ENCODE measurements around the gene VCL.

The VCL gene

DNA sequence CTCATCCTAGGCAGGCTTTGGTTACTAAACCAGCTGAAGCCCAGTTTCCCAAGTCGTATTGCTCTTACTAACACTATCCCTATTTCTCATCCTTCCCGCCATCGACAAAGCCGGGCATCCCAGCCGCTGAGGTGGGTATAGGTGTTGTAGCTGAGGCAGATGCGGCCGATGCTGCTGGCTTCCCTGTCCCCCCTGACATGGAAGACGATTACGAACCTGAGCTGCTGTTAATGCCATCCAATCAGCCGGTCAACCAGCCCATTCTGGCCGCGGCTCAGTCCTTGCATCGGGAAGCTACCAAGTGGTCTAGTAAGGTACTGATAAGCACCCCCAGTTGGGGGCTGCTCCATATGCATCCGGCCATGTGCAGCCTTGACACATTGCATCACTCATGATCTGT is 113.9 kb downstream of the VCL start:
- WGBS, result 99% methylated on average over 14 of the region's 14 CpGs

GRCh38 chr10:74113546-74113945 is 115.6 kb downstream of the VCL start:
- peaks cover 4% of the 10 kb centered on the region for H3K4me1 ChIP-seq (ENCODE audit: control insufficient read depth, insufficient read depth, low read depth, low read length)
- peaks cover 30% of the 10 kb centered on the region for H3K79me1 ChIP-seq (replicated peaks; ENCODE audit: low read length, poor library complexity, severe bottlenecking)
- H3K4me3 ChIP-seq (ENCODE audit: insufficient read depth in 1 of 2, low read depth in 1 of 2, low read length in 2 of 2), result no peak overlapping the region
- no peak overlapping the region for H3K4me2 ChIP-seq (ENCODE audit: low read length, poor library complexity, severe bottlenecking)
- peak overlapping the region; percentile 64 for H3K9ac ChIP-seq (ENCODE audit: low read length)
- H3K14ac ChIP-seq (ENCODE audit: low read length in 2 of 2), result no peak overlapping the region
- no peak overlapping the region for H3K4ac ChIP-seq (ENCODE audit: low read depth in 1 of 2, low read length in 2 of 2)
- no peak overlapping the region for H4K91ac ChIP-seq (ENCODE audit: low read length)
- no peak overlapping the region for H2BK12ac ChIP-seq (ENCODE audit: low read length in 2 of 2)
- no peak overlapping the region for H2BK120ac ChIP-seq (ENCODE audit: low read depth, low read length)
- H3K27ac ChIP-seq (ENCODE audit: low read length, poor library complexity, severe bottlenecking), result peak overlapping the region; percentile 48
- H2BK5ac ChIP-seq (ENCODE audit: low read depth, low read length, poor library complexity, severe bottlenecking), result no peak overlapping the region
- no peak overlapping the region for H2BK15ac ChIP-seq (ENCODE audit: low read depth, poor library complexity, severe bottlenecking)
- H3K36me3 ChIP-seq (ENCODE audit: control insufficient read depth in 1 of 2, insufficient read depth in 2 of 2, low read depth in 1 of 2, low read length in 2 of 2), result peaks cover 60 to 100% of the 10 kb centered on the region in 2 experiments
- WGBS, result 100% methylated on average over 1 of the region's 1 CpG
- no peak for DNase-seq
- no peak overlapping the region for H2AFZ ChIP-seq (ENCODE audit: low read depth, low read length)
- H3K9me3 ChIP-seq (ENCODE audit: control insufficient read depth, low read length), result no peaks in the 10 kb centered on the region
- H3K23ac ChIP-seq (ENCODE audit: low read length in 2 of 2), result no peak overlapping the region
- H4K8ac ChIP-seq (ENCODE audit: low read length), result no peak overlapping the region
- H2AK5ac ChIP-seq (ENCODE audit: low read length, severe bottlenecking), result no peak overlapping the region
- no peaks in the 10 kb centered on the region for H3K27me3 ChIP-seq (ENCODE audit: control insufficient read depth in 1 of 2, insufficient read depth in 1 of 2, low read length in 2 of 2)
- no peak overlapping the region for H3K18ac ChIP-seq (ENCODE audit: low read depth in 1 of 2, low read length in 2 of 2)

More for the DNA sequence above, 113.9 kb downstream of the VCL start:
- no peak overlapping the region for H3K18ac ChIP-seq (ENCODE audit: low read depth in 1 of 2, low read length in 2 of 2)
- no peak overlapping the region for H2BK12ac ChIP-seq (ENCODE audit: low read length in 2 of 2)
- no peak overlapping the region for H3K27ac ChIP-seq (ENCODE audit: low read length, poor library complexity, severe bottlenecking)
- no peak overlapping the region for H3K23ac ChIP-seq (ENCODE audit: low read length in 2 of 2)
- no peak overlapping the region for H3K4me2 ChIP-seq (ENCODE audit: low read length, poor library complexity, severe bottlenecking)
- peak overlapping the region; percentile 40 for H4K8ac ChIP-seq (ENCODE audit: low read length)
- no peak overlapping the region for H2BK120ac ChIP-seq (ENCODE audit: low read depth, low read length)
- no peak overlapping the region for H4K91ac ChIP-seq (ENCODE audit: low read length)
- H3K79me1 ChIP-seq (replicated peaks; ENCODE audit: low read length, poor library complexity, severe bottlenecking), result peaks cover 33% of the 10 kb centered on the region
- no peak overlapping the region for H2AFZ ChIP-seq (ENCODE audit: low read depth, low read length)
- H3K4me3 ChIP-seq (ENCODE audit: insufficient read depth in 1 of 2, low read depth in 1 of 2, low read length in 2 of 2), result no peak overlapping the region
- H3K14ac ChIP-seq (ENCODE audit: low read length in 2 of 2), result no peak overlapping the region
- no peak overlapping the region for H3K4ac ChIP-seq (ENCODE audit: low read depth in 1 of 2, low read length in 2 of 2)
- no peak for DNase-seq
- H3K27me3 ChIP-seq (ENCODE audit: control insufficient read depth in 1 of 2, insufficient read depth in 1 of 2, low read length in 2 of 2), result no peaks in the 10 kb centered on the region
- H2BK5ac ChIP-seq (ENCODE audit: low read depth, low read length, poor library complexity, severe bottlenecking), result no peak overlapping the region
- no peaks in the 10 kb centered on the region for H3K9me3 ChIP-seq (ENCODE audit: control insufficient read depth, low read length)
- no peak overlapping the region for H2AK5ac ChIP-seq (ENCODE audit: low read length, severe bottlenecking)
- no peak overlapping the region for H3K9ac ChIP-seq (ENCODE audit: low read length)
- peaks cover 55 to 97% of the 10 kb centered on the region in 2 experiments for H3K36me3 ChIP-seq (ENCODE audit: control insufficient read depth in 1 of 2, insufficient read depth in 2 of 2, low read depth in 1 of 2, low read length in 2 of 2)
- peaks cover 4% of the 10 kb centered on the region for H3K4me1 ChIP-seq (ENCODE audit: control insufficient read depth, insufficient read depth, low read depth, low read length)
- no peak overlapping the region for H2BK15ac ChIP-seq (ENCODE audit: low read depth, poor library complexity, severe bottlenecking)

DNA sequence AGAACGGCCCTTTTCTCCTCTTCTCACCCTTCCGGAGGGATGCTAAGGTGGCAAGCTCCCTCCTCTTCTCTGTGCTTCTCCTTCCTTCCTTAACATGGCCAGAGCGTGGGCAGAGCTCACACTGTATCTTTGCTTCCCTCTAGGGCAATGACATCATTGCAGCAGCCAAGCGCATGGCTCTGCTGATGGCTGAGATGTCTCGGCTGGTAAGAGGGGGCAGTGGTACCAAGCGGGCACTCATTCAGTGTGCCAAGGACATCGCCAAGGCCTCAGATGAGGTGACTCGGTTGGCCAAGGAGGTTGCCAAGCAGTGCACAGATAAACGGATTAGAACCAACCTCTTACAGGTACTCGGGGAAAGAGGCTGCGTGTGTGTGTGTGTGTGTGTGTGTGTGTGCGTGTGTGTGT is 116.1 kb downstream of the VCL start:
- Histone ChIP-seq H3K36me3 (ENCODE audit: control insufficient read depth in 1 of 2, insufficient read depth in 2 of 2, low read depth in 1 of 2, low read length in 2 of 2) (peaks cover 60 to 100% of the 10 kb centered on the region in 2 experiments), H3K14ac (ENCODE audit: low read length in 2 of 2) (no peak overlapping the region), H3K4me1 (ENCODE audit: control insufficient read depth, insufficient read depth, low read depth, low read length) (peaks cover 6% of the 10 kb centered on the region), H3K18ac (ENCODE audit: low read depth in 1 of 2, low read length in 2 of 2) (no peak overlapping the region), H2AFZ (ENCODE audit: low read depth, low read length) (no peak overlapping the region), H2BK5ac (ENCODE audit: low read depth, low read length, poor library complexity, severe bottlenecking) (no peak overlapping the region), H3K9me3 (ENCODE audit: control insufficient read depth, low read length) (no peaks in the 10 kb centered on the region), H3K4me3 (ENCODE audit: insufficient read depth in 1 of 2, low read depth in 1 of 2, low read length in 2 of 2) (no peak overlapping the region), H3K4me2 (ENCODE audit: low read length, poor library complexity, severe bottlenecking) (no peak overlapping the region), H3K23ac (ENCODE audit: low read length in 2 of 2) (no peak overlapping the region), H3K27ac (ENCODE audit: low read length, poor library complexity, severe bottlenecking) (peak overlapping the region; percentile 48), H3K79me1 (replicated peaks; ENCODE audit: low read length, poor library complexity, severe bottlenecking) (peaks cover 25% of the 10 kb centered on the region), H2BK12ac (ENCODE audit: low read length in 2 of 2) (no peak overlapping the region), H2BK15ac (ENCODE audit: low read depth, poor library complexity, severe bottlenecking) (no peak overlapping the region), H3K4ac (ENCODE audit: low read depth in 1 of 2, low read length in 2 of 2) (no peak overlapping the region), H2AK5ac (ENCODE audit: low read length, severe bottlenecking) (no peak overlapping the region), H4K91ac (ENCODE audit: low read length) (no peak overlapping the region), H3K9ac (ENCODE audit: low read length) (peak overlapping the region; percentile 64), H3K27me3 (ENCODE audit: control insufficient read depth in 1 of 2, insufficient read depth in 1 of 2, low read length in 2 of 2) (no peaks in the 10 kb centered on the region), H4K8ac (ENCODE audit: low read length) (no peak overlapping the region), H2BK120ac (ENCODE audit: low read depth, low read length) (no peak overlapping the region)
- 90% methylated on average over 12 of the region's 12 CpGs for WGBS
- DNase-seq, result no peak

DNA sequence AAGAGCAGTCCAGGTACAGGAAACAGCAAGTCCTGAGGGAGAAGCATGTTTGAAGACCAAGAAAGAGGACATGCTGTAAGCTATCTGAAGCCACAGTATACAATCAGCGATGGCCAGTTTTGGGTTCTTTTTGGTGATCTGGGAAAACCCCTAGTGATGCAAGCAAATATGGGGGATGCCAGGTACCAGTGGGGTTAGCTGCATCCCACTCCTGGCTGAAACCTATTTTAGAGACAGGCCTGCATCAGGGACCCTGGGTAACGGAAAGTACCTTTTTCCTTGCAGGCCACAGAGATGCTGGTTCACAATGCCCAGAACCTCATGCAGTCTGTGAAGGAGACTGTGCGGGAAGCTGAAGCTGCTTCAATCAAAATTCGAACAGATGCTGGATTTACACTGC is 119.8 kb downstream of the VCL start:
- no peak overlapping the region for H3K4me3 ChIP-seq (ENCODE audit: insufficient read depth in 1 of 2, low read depth in 1 of 2, low read length in 2 of 2)
- no peaks in the 10 kb centered on the region for H3K9me3 ChIP-seq (ENCODE audit: control insufficient read depth, low read length)
- H3K9ac ChIP-seq (ENCODE audit: low read length), result no peak overlapping the region
- H4K91ac ChIP-seq (ENCODE audit: low read length), result peak overlapping the region; percentile 25
- H4K8ac ChIP-seq (ENCODE audit: low read length), result no peak overlapping the region
- no peak overlapping the region for H2BK120ac ChIP-seq (ENCODE audit: low read depth, low read length)
- no peak overlapping the region for H3K4ac ChIP-seq (ENCODE audit: low read depth in 1 of 2, low read length in 2 of 2)
- H3K36me3 ChIP-seq (ENCODE audit: control insufficient read depth in 1 of 2, insufficient read depth in 2 of 2, low read depth in 1 of 2, low read length in 2 of 2), result peaks cover 43 to 98% of the 10 kb centered on the region in 2 experiments
- 95% methylated on average over 4 of the region's 4 CpGs for WGBS
- no peak overlapping the region for H3K14ac ChIP-seq (ENCODE audit: low read length in 2 of 2)
- H2BK15ac ChIP-seq (ENCODE audit: low read depth, poor library complexity, severe bottlenecking), result no peak overlapping the region
- H2BK12ac ChIP-seq (ENCODE audit: low read length in 2 of 2), result no peak overlapping the region
- H3K4me1 ChIP-seq (ENCODE audit: control insufficient read depth, insufficient read depth, low read depth, low read length), result peaks cover 6% of the 10 kb centered on the region
- no peak overlapping the region for H3K4me2 ChIP-seq (ENCODE audit: low read length, poor library complexity, severe bottlenecking)
- H3K79me1 ChIP-seq (replicated peaks; ENCODE audit: low read length, poor library complexity, severe bottlenecking), result peaks cover 14% of the 10 kb centered on the region
- H2AK5ac ChIP-seq (ENCODE audit: low read length, severe bottlenecking), result no peak overlapping the region
- H2AFZ ChIP-seq (ENCODE audit: low read depth, low read length), result no peak overlapping the region
- H3K27ac ChIP-seq (ENCODE audit: low read length, poor library complexity, severe bottlenecking), result peak overlapping the region; percentile 19
- no peak for DNase-seq
- H2BK5ac ChIP-seq (ENCODE audit: low read depth, low read length, poor library complexity, severe bottlenecking), result no peak overlapping the region
- H3K18ac ChIP-seq (ENCODE audit: low read depth in 1 of 2, low read length in 2 of 2), result no peak overlapping the region
- H3K27me3 ChIP-seq (ENCODE audit: control insufficient read depth in 1 of 2, insufficient read depth in 1 of 2, low read length in 2 of 2), result no peaks in the 10 kb centered on the region
- H3K23ac ChIP-seq (ENCODE audit: low read length in 2 of 2), result no peak overlapping the region

Data from mesenchymal stem cell (in vitro differentiated cells and primary cell).